GM23338 (cell line): Measurements from ENCODE around the gene SAMD8. TPM values are rescaled to one million over a fixed set of nuclear protein-coding genes. Genes with fewer than 3 reads are reported as not detected.

Experiments
- ATAC-seq: fragments of 200-7000 bp; cut with Tn5 transposase; 3 replicates; pipeline ENCODE4 v1.9.1; 2020
- DNase-seq: peaks from one replicate; pipeline ENCODE4 v3.0.0-alpha.2; 2015; ENCODE audit warnings: low spot score
- H2AFZ ChIP-seq: fragments of 200-600 bp; sonication (generic); 2 replicates; pipeline ENCODE4 v1.8.0; 2016; ENCODE audit warnings: antibody characterized with exemption, mild to moderate bottlenecking, moderate library complexity
- H3F3A ChIP-seq: fragments of 200-600 bp; sonication (generic); replicated peaks from 2 replicates; pipeline ENCODE4 v1.8.0; 2017; ENCODE audit warnings: antibody characterized with exemption, mixed run types, low read depth
- H3K27ac ChIP-seq: fragments of 200-600 bp; sonication (generic); 2 replicates; pipeline ENCODE4 v1.6.1; 2016; ENCODE audit warnings: low read depth
- H3K27me3 ChIP-seq: fragments of 200-600 bp; sonication (generic); 2 replicates; pipeline ENCODE4 v1.8.0; 2016; ENCODE audit warnings: mild to moderate bottlenecking, mixed run types, moderate library complexity; ENCODE audit not compliant: insufficient read depth
- H3K36me3 ChIP-seq: fragments of 200-600 bp; sonication (generic); 2 replicates; pipeline ENCODE4 v1.8.0; 2016; ENCODE audit warnings: mild to moderate bottlenecking; ENCODE audit not compliant: insufficient read depth
- H3K4me1 ChIP-seq: fragments of 200-600 bp; sonication (generic); 2 replicates; pipeline ENCODE4 v1.8.0; 2016; ENCODE audit warnings: mild to moderate bottlenecking, moderate library complexity; ENCODE audit not compliant: insufficient read depth
- H3K4me2 ChIP-seq: fragments of 200-600 bp; sonication (generic); 2 replicates; pipeline ENCODE4 v1.7.1; 2017; ENCODE audit warnings: mixed run types
- H3K4me3 ChIP-seq: fragments of 200-600 bp; sonication (generic); 2 replicates; pipeline ENCODE4 v1.6.1; 2016; ENCODE audit warnings: mixed run types
- H3K79me2 ChIP-seq: fragments of 200-600 bp; sonication (generic); replicated peaks from 2 replicates; pipeline ENCODE4 v1.8.0; 2017; ENCODE audit warnings: mild to moderate bottlenecking; ENCODE audit not compliant: insufficient read depth
- H3K9me2 ChIP-seq: fragments of 200-600 bp; sonication (generic); 2 replicates; pipeline ENCODE4 v1.8.0; 2017; ENCODE audit not compliant: insufficient read depth
- H4K20me1 ChIP-seq: fragments of 200-600 bp; sonication (generic); replicated peaks from 2 replicates; pipeline ENCODE4 v1.8.0; 2017; ENCODE audit warnings: mild to moderate bottlenecking; ENCODE audit not compliant: insufficient read depth
- H3K27ac Mint-ChIP-seq: 2 replicates; pipeline ENCODE4 v1.8.0; 2020; ENCODE audit warnings: inconsistent platforms, mild to moderate bottlenecking, moderate library complexity, mixed read lengths
- H3K27me3 Mint-ChIP-seq: 3 replicates; pipeline ENCODE4 v1.8.0; 2022; ENCODE audit warnings: low read depth, mild to moderate bottlenecking, moderate library complexity, mixed read lengths, inconsistent platforms; ENCODE audit not compliant: insufficient read depth, poor library complexity
- H3K36me3 Mint-ChIP-seq: 3 replicates; pipeline ENCODE4 v1.8.0; 2021; ENCODE audit warnings: low read depth, mild to moderate bottlenecking, inconsistent platforms, moderate library complexity, mixed read lengths
- H3K4me1 Mint-ChIP-seq: 3 replicates; pipeline ENCODE4 v1.8.0; 2020; ENCODE audit warnings: mild to moderate bottlenecking, inconsistent platforms, mixed read lengths
- H3K4me3 Mint-ChIP-seq: 3 replicates; pipeline ENCODE4 v1.8.0; 2021; ENCODE audit warnings: moderate library complexity, mild to moderate bottlenecking, inconsistent platforms, mixed read lengths
- H3K9me3 Mint-ChIP-seq: 3 replicates; pipeline ENCODE4 v1.8.0; 2020; ENCODE audit warnings: moderate library complexity, mild to moderate bottlenecking, inconsistent platforms, mixed read lengths
- CREB1 ChIP-seq: fragments of 250-450 bp; sonication (Bioruptor Pico); IDR thresholded peaks from 2 replicates; pipeline ENCODE4 v1.5.0; 2020; ENCODE audit warnings: low read depth, mild to moderate bottlenecking, moderate library complexity
- CTCF ChIP-seq, 2 experiments: fragments of 200-600 bp in 1 of 2; sonication (generic) in 1 of 2; conservative IDR thresholded peaks; 2 replicates each; pipeline versions ENCODE4 v1.5.1 to v1.6.1; 2016 to 2017; ENCODE audit warnings: antibody characterized with exemption in 2 of 2, low read depth in 2 of 2, mild to moderate bottlenecking in 2 of 2, moderate library complexity in 1 of 2
- ETS1 ChIP-seq: IDR thresholded peaks from 2 replicates; pipeline ENCODE4 v1.6.1; 2016; ENCODE audit warnings: antibody characterized with exemption
- EZH2 ChIP-seq: fragments of 200-600 bp; sonication (generic); IDR thresholded peaks from one replicate; pipeline ENCODE4 v1.8.0; 2017; ENCODE audit warnings: antibody characterized with exemption, mild to moderate bottlenecking, low read depth; ENCODE audit not compliant: unreplicated experiment
- EZH2phosphoT487 ChIP-seq: fragments of 200-600 bp; sonication (generic); IDR thresholded peaks from one replicate; pipeline ENCODE4 v1.8.1; 2018; ENCODE audit warnings: antibody characterized with exemption; ENCODE audit not compliant: unreplicated experiment
- JUNB ChIP-seq: IDR thresholded peaks from one replicate; pipeline ENCODE4 v1.6.1; 2016; ENCODE audit warnings: antibody characterized with exemption; ENCODE audit not compliant: unreplicated experiment
- NANOG ChIP-seq: IDR thresholded peaks from 2 replicates; pipeline ENCODE4 v1.6.1; 2016; ENCODE audit warnings: antibody characterized with exemption, borderline replicate concordance
- POLR2AphosphoS5 ChIP-seq: IDR thresholded peaks from 2 replicates; pipeline ENCODE4 v1.6.1; 2016; ENCODE audit warnings: antibody characterized with exemption, low read depth
- REST ChIP-seq: IDR thresholded peaks from one replicate; pipeline ENCODE4 v1.6.1; 2018; ENCODE audit warnings: antibody characterized with exemption; ENCODE audit not compliant: unreplicated experiment
- STAT1 ChIP-seq: IDR thresholded peaks from one replicate; pipeline ENCODE4 v1.6.1; 2016; ENCODE audit warnings: antibody characterized with exemption; ENCODE audit not compliant: unreplicated experiment
- ZNF114 ChIP-seq: fragments of 250-450 bp; sonication (Bioruptor Pico); IDR thresholded peaks from 2 replicates; pipeline ENCODE4 v1.5.0; 2020; ENCODE audit warnings: mild to moderate bottlenecking, moderate library complexity
- ZNF331 ChIP-seq: fragments of 250-450 bp; sonication (Bioruptor Pico); IDR thresholded peaks from 2 replicates; pipeline ENCODE4 v1.5.0; 2020; ENCODE audit warnings: low read depth, mild to moderate bottlenecking, moderate library complexity
- ZNF462 ChIP-seq: fragments of 250-450 bp; sonication (Bioruptor Pico); IDR thresholded peaks from 2 replicates; pipeline ENCODE4 v1.5.0; 2020; ENCODE audit warnings: mild to moderate bottlenecking, moderate library complexity
- polyA plus RNA-seq: library from polyadenylated mRNA; unstranded; fragments of >200 nt; fragmentation: Nextera tagmentation; extraction: Ambion mirVana; gene quantifications from 2 replicates; pipeline ENCODE4 v1.2.1, GENCODE V29; 2016
- total RNA-seq: library from RNA; depleted of rRNA; stranded (reverse); fragments of >200 nt; shearing (Covaris generic); gene quantifications from 2 replicates; pipeline ENCODE4 v1.2.3, GENCODE V29; 2014

SAMD8 gene
- total and polyA plus RNA-seq, 2 experiments from 2014 or later: 7.8 to 28.4 TPM

- Histone ChIP-seq H2AFZ (no peak overlapping the region), H4K20me1 (peaks cover 31% of the 10 kb centered on the region), H3K4me3 (peak overlapping the region; percentile 99), H3K79me2 (peaks cover 67% of the 10 kb centered on the region), H3F3A (0 out of 2 replicates have a peak, but pooled peaks cover 14% of the 10 kb centered on the region), H3K36me3 (peaks cover 46% of the 10 kb centered on the region), H3K9me2 (no peaks in the 10 kb centered on the region), H3K4me2 (peak overlapping the region; percentile 82), H3K27me3 (no peaks in the 10 kb centered on the region), H3K4me1 (peaks cover 6% of the 10 kb centered on the region), H3K27ac (peak overlapping the region; percentile 22; the same call in 1 of the 2 replicates)
- Mint-ChIP-seq H3K4me1 (peaks cover 26% of the 10 kb centered on the region), H3K27ac (peak overlapping the region; percentile 60; the same call in 1 of the 2 replicates), H3K9me3 (no peaks in the 10 kb centered on the region), H3K27me3 (peaks cover 6% of the 10 kb centered on the region), H3K4me3 (peak overlapping the region; percentile 96), H3K36me3 (peaks cover 62% of the 10 kb centered on the region)
- ATAC-seq: no peak
- DNase-seq: no peak
- TF ChIP-seq NANOG: no peak
- TF ChIP-seq POLR2AphosphoS5: no peak
- no peak for TF ChIP-seq ZNF462 (CRISPR knock-in tag)
- no peak for TF ChIP-seq STAT1
- TF ChIP-seq CTCF (conservative IDR thresholded peaks at IDR 0.05; ENCODE audit: low read depth in 2 of 2): no peak
- TF ChIP-seq JUNB: no peak
- no peak for TF ChIP-seq ETS1
- TF ChIP-seq ZNF114: no peak
- no peak for TF ChIP-seq CREB1 (CRISPR knock-in tag)
- no peak for TF ChIP-seq EZH2
- no peak for TF ChIP-seq EZH2phosphoT487
- TF ChIP-seq REST: no peak
- TF ChIP-seq ZNF331 (CRISPR knock-in tag): no peak
Measured at GRCh38 chr10:75212343-75212742, 100.9 kb downstream of the SAMD8 start.
